Ectodermal cell (in vitro differentiated cells): ENCODE measurements around the gene SLC22A6. TPM values are rescaled to one million over a fixed set of nuclear protein-coding genes. Genes with fewer than 3 reads are reported as not detected.

ENCODE experiments used
- H3K27ac ChIP-seq: 2 replicates; pipeline ENCODE4 v1.7.0; 2013; ENCODE audit warnings: mild to moderate bottlenecking, low read depth, low read length; ENCODE audit not compliant: insufficient read depth, poor library complexity, severe bottlenecking
- H3K27me3 ChIP-seq: 2 replicates; pipeline ENCODE4 v1.7.0; 2013; ENCODE audit warnings: mild to moderate bottlenecking, low read length; ENCODE audit not compliant: insufficient read depth, control insufficient read depth, poor library complexity, severe bottlenecking
- H3K36me3 ChIP-seq: one replicate; pipeline ENCODE4 v1.7.0; 2013; ENCODE audit warnings: low read length; ENCODE audit not compliant: control insufficient read depth, insufficient read depth
- H3K4me1 ChIP-seq: one replicate; pipeline ENCODE4 v1.7.0; 2013; ENCODE audit warnings: low read length; ENCODE audit not compliant: control insufficient read depth, insufficient read depth
- H3K4me3 ChIP-seq: 2 replicates; pipeline ENCODE4 v1.7.0; 2013; ENCODE audit warnings: low read depth, low read length, control low read depth; ENCODE audit not compliant: insufficient read depth
- H3K9me3 ChIP-seq: 2 replicates; pipeline ENCODE4 v1.7.0; 2013; ENCODE audit warnings: mild to moderate bottlenecking, low read length, moderate library complexity; ENCODE audit not compliant: control insufficient read depth
- WGBS, 2 experiments: methylation state at CpG; one replicate each; pipeline ENCODE4 v1.1.7; 2013; ENCODE audit warnings: missing lambda C conversion rate in 2 of 2; 5-methylcytosine and 5-hydroxymethylcytosine counted together
- polyA plus RNA-seq, 4 experiments: library from polyadenylated mRNA; stranded (reverse); fragments of 50-300 nt; gene quantifications; one replicate each; pipeline ENCODE4 v1.2.3, GENCODE V29; 2013

SLC22A6 gene, protein sequence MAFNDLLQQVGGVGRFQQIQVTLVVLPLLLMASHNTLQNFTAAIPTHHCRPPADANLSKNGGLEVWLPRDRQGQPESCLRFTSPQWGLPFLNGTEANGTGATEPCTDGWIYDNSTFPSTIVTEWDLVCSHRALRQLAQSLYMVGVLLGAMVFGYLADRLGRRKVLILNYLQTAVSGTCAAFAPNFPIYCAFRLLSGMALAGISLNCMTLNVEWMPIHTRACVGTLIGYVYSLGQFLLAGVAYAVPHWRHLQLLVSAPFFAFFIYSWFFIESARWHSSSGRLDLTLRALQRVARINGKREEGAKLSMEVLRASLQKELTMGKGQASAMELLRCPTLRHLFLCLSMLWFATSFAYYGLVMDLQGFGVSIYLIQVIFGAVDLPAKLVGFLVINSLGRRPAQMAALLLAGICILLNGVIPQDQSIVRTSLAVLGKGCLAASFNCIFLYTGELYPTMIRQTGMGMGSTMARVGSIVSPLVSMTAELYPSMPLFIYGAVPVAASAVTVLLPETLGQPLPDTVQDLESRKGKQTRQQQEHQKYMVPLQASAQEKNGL
- polyA plus RNA-seq (2013, experiment 1 of 4): not detected
- polyA plus RNA-seq (2013, experiment 2 of 4): 0.23 TPM
- polyA plus RNA-seq (2013, experiment 3 of 4): not detected
- 0.16 TPM for polyA plus RNA-seq (2013, experiment 4 of 4)

DNA sequence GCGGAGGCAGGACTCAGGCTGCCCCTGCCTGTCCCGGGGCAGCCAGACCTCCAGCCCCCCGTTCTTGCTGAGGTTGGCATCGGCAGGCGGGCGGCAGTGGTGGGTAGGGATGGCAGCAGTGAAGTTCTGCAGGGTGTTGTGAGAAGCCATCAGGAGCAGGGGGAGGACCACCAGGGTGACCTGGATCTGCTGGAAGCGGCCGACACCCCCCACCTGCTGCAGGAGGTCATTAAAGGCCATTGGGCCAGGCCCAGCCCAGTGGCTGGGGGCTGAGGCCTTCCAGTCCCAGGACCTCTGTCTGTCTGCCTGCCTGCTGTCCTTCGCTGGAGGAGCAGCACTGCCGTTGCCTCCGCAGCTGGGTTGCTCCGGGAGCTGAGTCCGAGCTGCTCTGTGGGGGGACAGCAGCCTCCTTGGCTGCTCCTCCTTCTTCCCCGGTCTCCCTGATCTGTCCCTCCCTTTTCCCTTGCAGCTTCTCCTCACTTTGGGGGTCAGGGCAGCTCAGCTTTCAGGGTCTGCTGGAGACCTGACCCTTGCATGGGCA is at the start of gene SLC22A6:
SLC22A6 (minus strand) TSS at position 517 of the 541 bp plus-strand sequence; CDS start at position 240, 277 bp downstream.
- 65 to 66% methylated on average over 14 of the region's 14 CpGs for WGBS, 2 experiments
- Histone ChIP-seq H3K9me3 (no peaks in the 10 kb centered on the region), H3K4me3 (peak within 1 kb of the TSS; percentile 13), H3K36me3 (no peaks in the 10 kb centered on the region), H3K4me1 (peaks cover 14% of the 10 kb centered on the region), H3K27me3 (no peaks in the 10 kb centered on the region), H3K27ac (no peak within 1 kb of the TSS)

DNA sequence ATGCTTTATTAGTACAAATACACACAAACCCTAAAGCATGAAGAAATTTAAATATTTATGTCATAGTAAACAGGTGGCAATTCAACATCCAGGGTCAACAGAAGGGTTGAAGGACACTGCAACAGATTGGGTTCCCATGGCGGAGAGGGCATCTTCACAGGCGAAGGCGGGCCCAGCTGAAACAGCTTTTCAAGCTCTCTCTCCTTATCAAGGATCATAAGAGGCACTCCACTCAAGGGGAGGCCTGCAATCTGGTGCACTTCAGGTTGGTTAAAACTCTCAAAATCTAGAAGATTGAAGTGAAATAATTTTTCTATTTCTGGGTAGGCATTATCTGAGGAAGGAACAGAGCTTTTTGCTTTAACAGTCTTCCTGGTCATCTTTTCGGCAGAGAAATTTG is 47.7 kb upstream of the SLC22A6 start:
- no peaks in the 10 kb centered on the region for H3K9me3 ChIP-seq
- no peak overlapping the region for H3K27ac ChIP-seq
- H3K27me3 ChIP-seq: no peaks in the 10 kb centered on the region
- H3K4me3 ChIP-seq: no peak overlapping the region
- H3K4me1 ChIP-seq: no peaks in the 10 kb centered on the region
- 96 to 98% methylated on average over 4 of the region's 4 CpGs for WGBS, 2 experiments
- H3K36me3 ChIP-seq: no peaks in the 10 kb centered on the region

DNA sequence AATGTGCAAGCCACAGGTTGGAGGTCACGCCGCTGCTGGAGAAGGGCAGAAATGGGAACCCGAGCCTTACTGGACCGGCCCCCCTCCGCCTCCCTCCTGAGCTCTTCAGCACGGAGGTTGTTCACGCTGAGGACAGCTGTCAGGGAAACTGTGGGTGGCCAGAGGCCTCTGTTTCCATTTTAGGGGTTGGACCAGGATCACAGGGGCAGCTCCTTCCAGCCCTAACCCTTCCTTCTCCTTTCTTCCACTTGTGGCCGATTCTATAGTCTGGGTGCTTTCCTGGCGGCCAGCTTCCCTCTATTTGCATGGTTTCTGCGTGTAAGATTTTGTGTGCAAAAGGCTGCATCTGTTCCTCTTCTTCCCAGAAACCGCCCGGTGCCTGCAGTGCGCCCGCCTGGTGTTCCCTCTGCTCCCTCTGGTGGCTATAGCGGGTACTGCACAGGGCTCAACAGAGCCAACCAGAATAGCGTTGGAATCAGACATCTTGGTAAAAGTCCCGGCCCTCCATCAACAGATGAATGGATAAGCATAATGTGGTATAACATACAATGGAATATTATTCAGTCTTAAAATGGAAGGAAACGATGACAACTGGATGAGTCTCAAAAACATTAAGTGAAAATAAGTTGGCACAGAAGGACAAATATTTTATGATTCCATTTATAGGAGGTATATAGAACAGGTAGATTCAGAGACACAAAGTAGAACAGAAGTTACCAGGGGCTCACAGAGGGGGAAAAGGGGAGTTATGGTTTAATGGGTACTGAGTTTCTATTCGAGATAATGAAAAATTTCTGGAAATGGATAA is 39.3 kb upstream of the SLC22A6 start:
- Histone ChIP-seq H3K9me3 (no peaks in the 10 kb centered on the region), H3K36me3 (no peaks in the 10 kb centered on the region), H3K4me3 (no peak overlapping the region), H3K27me3 (no peaks in the 10 kb centered on the region), H3K27ac (no peak overlapping the region), H3K4me1 (peaks cover 7% of the 10 kb centered on the region)
- 16 to 22% methylated on average over 19 of the region's 19 CpGs for WGBS, 2 experiments

DNA sequence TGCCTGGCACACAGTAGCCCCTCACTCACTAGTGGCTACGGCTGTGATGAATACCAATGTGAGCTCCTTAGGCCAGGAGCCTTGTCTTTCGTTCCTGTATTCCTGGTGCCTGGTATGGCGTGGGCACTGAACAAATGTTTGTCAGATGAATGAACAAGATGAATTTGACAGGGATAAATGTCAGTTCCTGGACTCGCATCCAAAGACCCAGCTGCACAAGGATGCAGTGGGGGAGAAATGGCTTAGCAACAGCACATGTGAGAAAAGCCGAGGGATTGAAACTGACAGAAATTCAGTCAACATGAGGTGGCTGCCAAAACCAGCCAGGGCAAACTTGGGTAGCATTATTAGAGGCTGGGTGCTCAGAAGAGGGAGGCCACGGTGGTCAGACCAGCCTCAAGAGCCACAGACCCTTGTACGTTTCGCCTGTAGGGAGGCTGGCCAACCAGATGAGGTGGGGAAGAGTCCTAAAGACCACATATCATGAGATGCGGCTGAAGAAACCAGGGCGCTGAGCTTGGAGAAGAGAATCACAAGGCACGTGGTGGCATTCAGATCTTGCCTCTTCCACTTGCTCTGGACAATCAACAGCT is 38.6 kb upstream of the SLC22A6 start:
- Histone ChIP-seq H3K9me3 (no peaks in the 10 kb centered on the region), H3K36me3 (no peaks in the 10 kb centered on the region), H3K4me1 (peaks cover 7% of the 10 kb centered on the region), H3K27me3 (no peaks in the 10 kb centered on the region), H3K27ac (no peak overlapping the region), H3K4me3 (no peak overlapping the region)
- 89 to 92% methylated on average over 11 of the region's 11 CpGs for WGBS, 2 experiments

DNA sequence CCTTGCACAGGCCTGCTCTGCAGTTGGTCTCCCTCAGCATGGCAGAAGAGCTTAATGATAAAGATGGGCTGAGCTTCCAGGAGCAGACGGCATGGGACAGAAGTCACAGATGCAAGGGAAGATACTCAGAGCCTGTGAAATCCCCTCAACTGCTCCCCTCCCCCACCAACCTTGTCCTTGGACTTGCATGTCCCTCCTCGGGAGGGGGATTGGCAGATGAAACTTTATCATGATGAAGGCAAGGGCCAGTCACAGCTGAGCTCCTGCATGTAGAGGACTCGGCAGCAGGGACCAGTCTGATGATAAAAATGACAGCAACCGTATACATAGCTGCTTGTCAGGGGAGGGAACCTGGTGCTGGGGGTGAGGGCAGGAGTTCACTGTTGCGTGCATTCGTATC is 37.7 kb upstream of the SLC22A6 start:
- H3K27me3 ChIP-seq: no peaks in the 10 kb centered on the region
- H3K27ac ChIP-seq: no peak overlapping the region
- no peaks in the 10 kb centered on the region for H3K36me3 ChIP-seq
- WGBS, 2 experiments: 77 to 85% methylated on average over 6 of the region's 6 CpGs
- peaks cover 12% of the 10 kb centered on the region for H3K4me1 ChIP-seq
- H3K9me3 ChIP-seq: no peaks in the 10 kb centered on the region
- no peak overlapping the region for H3K4me3 ChIP-seq

DNA sequence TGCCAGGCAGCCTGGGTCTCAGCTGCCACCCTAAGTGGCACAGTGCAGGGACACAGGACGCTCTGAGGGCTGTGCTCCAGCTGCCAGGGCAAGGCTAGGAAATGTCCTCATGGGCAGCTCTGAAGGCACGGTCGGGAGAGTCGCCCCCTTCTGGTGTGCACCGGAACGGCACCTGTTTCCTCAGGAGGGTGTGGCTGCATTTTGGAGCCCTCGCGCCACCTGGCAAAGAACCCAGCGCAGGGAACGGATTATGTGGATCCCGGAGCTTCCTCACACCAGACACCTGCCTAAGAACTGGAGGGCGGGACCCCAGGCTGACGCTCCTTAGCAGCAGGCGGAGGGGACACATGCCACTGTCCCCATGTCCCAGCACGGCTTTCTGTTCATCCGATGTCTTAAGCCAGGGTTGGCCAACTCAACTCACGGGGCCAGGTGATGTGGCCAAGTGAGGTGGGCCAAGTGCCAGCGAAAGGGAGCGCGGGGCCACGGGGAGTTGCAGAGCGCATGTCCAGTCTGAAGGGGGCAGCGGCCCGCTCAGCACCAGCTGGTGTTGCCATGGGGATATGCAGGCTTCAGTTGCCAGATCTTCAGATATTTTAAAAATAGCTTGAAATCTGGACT is 36.0 kb upstream of the SLC22A6 start:
- Histone ChIP-seq H3K4me3 (no peak overlapping the region), H3K9me3 (no peaks in the 10 kb centered on the region), H3K36me3 (no peaks in the 10 kb centered on the region), H3K27ac (no peak overlapping the region), H3K4me1 (peaks cover 26% of the 10 kb centered on the region), H3K27me3 (no peaks in the 10 kb centered on the region)
- WGBS, 2 experiments: 67 to 72% methylated on average over 24 of the region's 24 CpGs

DNA sequence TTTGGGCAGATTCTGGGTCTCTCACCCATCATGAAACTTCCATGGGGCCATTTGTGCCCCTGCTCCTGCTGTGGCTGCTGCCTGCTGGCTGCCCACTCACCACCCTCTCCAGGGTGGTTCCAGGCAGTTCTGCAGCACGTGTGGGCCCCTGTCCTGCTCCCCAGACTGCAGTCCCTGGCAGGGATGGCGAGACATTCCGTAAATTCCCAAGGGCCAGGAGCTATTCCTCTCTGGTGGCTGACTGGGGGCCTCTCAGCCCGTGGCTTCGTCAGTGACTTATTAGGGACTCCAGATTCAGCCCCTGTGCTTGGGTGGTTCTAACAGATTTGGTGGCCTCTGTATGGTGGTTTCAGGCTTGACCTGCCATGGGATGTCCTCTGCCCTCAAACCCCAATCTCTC is 34.7 kb upstream of the SLC22A6 start:
- H3K4me1 ChIP-seq: peaks cover 31% of the 10 kb centered on the region
- no peaks in the 10 kb centered on the region for H3K36me3 ChIP-seq
- no peak overlapping the region for H3K27ac ChIP-seq
- H3K27me3 ChIP-seq: no peaks in the 10 kb centered on the region
- 77 to 81% methylated on average over 5 of the region's 5 CpGs for WGBS, 2 experiments
- no peaks in the 10 kb centered on the region for H3K9me3 ChIP-seq
- H3K4me3 ChIP-seq: no peak overlapping the region

DNA sequence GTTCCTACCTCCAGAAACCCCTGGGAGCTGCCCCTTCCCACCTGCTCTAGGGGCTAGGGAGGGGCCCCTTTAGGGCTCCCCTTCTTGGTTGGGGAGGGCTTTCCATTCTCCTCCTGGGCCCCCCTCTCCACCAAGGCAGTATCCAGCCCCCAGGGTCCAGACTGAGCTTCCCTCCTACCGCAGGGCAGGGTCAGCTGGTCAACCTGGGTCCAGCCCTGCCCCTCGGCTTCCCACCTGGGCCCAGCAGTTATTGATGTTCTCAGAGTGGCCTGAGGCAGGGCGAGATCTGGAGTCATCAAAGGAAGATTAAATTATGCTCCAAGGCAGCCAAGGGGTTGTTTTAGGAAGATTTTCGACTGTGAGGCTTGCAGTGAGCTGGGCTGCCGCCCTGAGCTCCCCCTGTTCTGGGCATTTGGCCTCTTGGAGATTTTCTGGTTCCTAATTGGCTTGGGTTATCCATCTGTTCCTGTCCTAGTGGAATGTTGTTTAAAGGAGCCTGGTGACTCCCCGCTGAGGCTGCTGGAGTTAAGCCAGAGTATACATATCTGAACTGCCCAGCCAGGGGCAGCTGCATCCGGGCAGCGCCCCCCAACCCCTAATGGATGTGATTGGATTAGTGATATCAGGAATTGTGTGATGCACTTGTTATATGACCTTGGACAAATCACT is 32.7 kb upstream of the SLC22A6 start:
- 72 to 77% methylated on average over 8 of the region's 8 CpGs for WGBS, 2 experiments
- no peaks in the 10 kb centered on the region for H3K9me3 ChIP-seq
- H3K4me1 ChIP-seq: peaks cover 25% of the 10 kb centered on the region
- H3K27me3 ChIP-seq: no peaks in the 10 kb centered on the region
- no peaks in the 10 kb centered on the region for H3K36me3 ChIP-seq
- no peak overlapping the region for H3K4me3 ChIP-seq
- no peak overlapping the region for H3K27ac ChIP-seq

DNA sequence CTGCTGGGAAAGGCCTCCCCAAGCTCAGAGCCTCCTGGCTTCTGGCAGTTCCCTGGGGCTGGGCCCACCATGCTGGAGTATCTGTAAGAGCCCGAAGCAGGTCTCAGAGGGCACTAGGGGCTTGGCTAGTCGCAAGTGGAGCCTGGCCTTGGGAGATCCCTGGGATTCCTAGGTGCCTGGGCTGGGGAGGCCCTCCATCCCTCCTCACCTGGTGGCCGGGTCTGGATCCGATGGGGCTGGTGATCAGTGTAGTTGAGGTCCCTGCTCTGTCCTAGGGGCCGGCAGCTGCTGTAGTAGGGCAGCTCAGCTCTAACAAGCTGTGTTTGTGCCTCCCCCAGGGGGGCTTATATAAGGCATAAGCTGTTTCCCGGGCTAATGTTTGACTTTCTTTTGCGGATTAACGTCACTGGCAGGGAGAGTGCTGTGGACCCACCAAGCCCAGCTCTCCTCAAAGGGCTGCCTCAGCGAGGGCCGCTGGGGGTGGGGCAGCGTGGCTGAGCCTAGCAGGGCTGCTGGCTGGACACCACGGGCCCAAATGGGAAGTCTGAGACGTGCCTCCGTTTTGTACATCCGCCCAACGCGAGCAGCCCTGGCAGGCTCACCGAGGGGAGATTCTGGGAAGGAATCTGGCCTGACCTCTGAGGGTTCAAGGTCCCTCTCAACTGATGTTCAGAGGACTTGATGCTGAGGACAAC is 30.9 kb upstream of the SLC22A6 start, which contains the start of gene SLC22A8:
SLC22A8 (minus strand) TSS at position 321 of the 695 bp plus-strand sequence. CDS start 883 bp downstream, outside the sequence.
- Histone ChIP-seq H3K27me3 (no peaks in the 10 kb centered on the region), H3K4me1 (peaks cover 25% of the 10 kb centered on the region), H3K9me3 (no peaks in the 10 kb centered on the region), H3K4me3 (no peak within 1 kb of the TSS), H3K36me3 (no peaks in the 10 kb centered on the region), H3K27ac (no peak within 1 kb of the TSS)
- WGBS, 2 experiments: 56 to 57% methylated on average over 18 of the region's 18 CpGs
